Endothelial cell of umbilical vein (primary cell): Measurements from ENCODE around the gene FOXL2NB. TPM values are rescaled to one million over a fixed set of nuclear protein-coding genes. Genes with fewer than 3 reads are reported as not detected.
A peak's percentile ranks its signal among the peaks of the same experiment; 100 is the strongest.

Experiments
- BruUV-seq: library from RNA; stranded (reverse); fragments of 400-500 nt; replicated peaks from 2 replicates; lab custom pipeline; 2021; lab: Mats Ljungman, UMichigan
- CTCF ChIA-PET: fragments of 300-600, 350-600 bp; sonication (Branson Sonifier 250); formaldehyde crosslinking; loops from one replicate; lab custom pipeline; 2021; ENCODE audit warnings: antibody characterized with exemption, inconsistent platforms; lab: Charles Lee
- POLR2A ChIA-PET: fragments of 300-600, 350-600 bp; sonication (Branson Sonifier 250); formaldehyde crosslinking; loops from one replicate; lab custom pipeline; 2021; ENCODE audit warnings: antibody characterized with exemption, inconsistent platforms; lab: Charles Lee
- DNase-seq: peaks from one replicate; pipeline ENCODE4 v3.0.0-alpha.2; 2011; ENCODE audit warnings: low read depth, low spot score
- FAIRE-seq: peaks from 2 replicates; lab custom pipeline; 2011; peaks lifted over from hg19 to GRCh38; lab: Jason Lieb, UNC
- H2AFZ ChIP-seq: 2 replicates; pipeline ENCODE4 v1.6.0; 2012; ENCODE audit warnings: low read depth, low read length, control low read depth, inconsistent platforms
- H3K27ac ChIP-seq: 2 replicates; pipeline ENCODE4 v1.5.1; 2011; ENCODE audit warnings: low read depth, mild to moderate bottlenecking, control low read depth, low read length, moderate library complexity; ENCODE audit not compliant: insufficient read depth
- H3K27me3 ChIP-seq, 2 experiments: 2 replicates each; pipeline versions ENCODE4 v1.6.0 to v1.6.1; 2011; ENCODE audit warnings: low read length in 2 of 2, mixed read lengths in 1 of 2; ENCODE audit not compliant: control insufficient read depth in 2 of 2, insufficient read depth in 2 of 2
- H3K36me3 ChIP-seq, 2 experiments: 2 replicates in 1 of 2; 3 replicates in 1 of 2; pipeline ENCODE4 v1.5.1; 2011; ENCODE audit warnings: low read length in 2 of 2, mild to moderate bottlenecking in 1 of 2, moderate library complexity in 1 of 2; ENCODE audit not compliant: control insufficient read depth in 2 of 2, insufficient read depth in 2 of 2; ENCODE audit errors: extremely low read depth in 1 of 2
- H3K4me1 ChIP-seq: 3 replicates; pipeline ENCODE4 v1.5.1; 2011; ENCODE audit warnings: mild to moderate bottlenecking, low read length; ENCODE audit not compliant: control insufficient read depth, insufficient read depth; ENCODE audit errors: extremely low read depth
- H3K4me2 ChIP-seq: 2 replicates; pipeline ENCODE4 v1.6.1; 2011; ENCODE audit warnings: low read length, control low read depth, mixed read lengths; ENCODE audit not compliant: insufficient read depth
- H3K4me3 ChIP-seq, 3 experiments: fragments of 200-600 bp in 1 of 3; sonication (generic), shearing (Covaris generic) in 1 of 3; replicated peaks in 1 of 3; 2 replicates each; pipeline ENCODE4 v1.5.1; 2011 to 2016; ENCODE audit warnings: control low read depth in 3 of 3, low read length in 3 of 3, mild to moderate bottlenecking in 2 of 3, inconsistent platforms in 1 of 3, low read depth in 1 of 3, moderate library complexity in 1 of 3; ENCODE audit not compliant: insufficient read depth in 1 of 3
- H3K79me2 ChIP-seq: 2 replicates; pipeline ENCODE4 v1.6.0; 2012; ENCODE audit warnings: low read length, inconsistent platforms; ENCODE audit not compliant: control insufficient read depth, insufficient read depth
- H3K9ac ChIP-seq: replicated peaks from 2 replicates; pipeline ENCODE3; 2011; ENCODE audit warnings: low read length, control low read depth; ENCODE audit not compliant: insufficient read depth; ENCODE audit errors: extremely low read depth
- H3K9me1 ChIP-seq: replicated peaks from 3 replicates; pipeline ENCODE4 v1.6.0; 2011; ENCODE audit warnings: mild to moderate bottlenecking, low read length; ENCODE audit not compliant: control insufficient read depth, insufficient read depth; ENCODE audit errors: extremely low read depth
- H3K9me3 ChIP-seq: replicated peaks from 2 replicates; pipeline ENCODE4 v1.5.1; 2012; ENCODE audit warnings: low read length, inconsistent platforms; ENCODE audit not compliant: control insufficient read depth, insufficient read depth
- H4K20me1 ChIP-seq: replicated peaks from 2 replicates; pipeline ENCODE3; 2011; ENCODE audit warnings: mild to moderate bottlenecking, low read length; ENCODE audit not compliant: control insufficient read depth, insufficient read depth; ENCODE audit errors: extremely low read depth
- CTCF ChIP-seq, 2 donors: IDR thresholded peaks; 1 replicate in 1 of 2; 2 replicates in 1 of 2; pipeline ENCODE4 v1.5.1; 2011; ENCODE audit warnings: low read length in 2 of 2, mild to moderate bottlenecking in 2 of 2, moderate library complexity in 2 of 2, control low read depth in 1 of 2, inconsistent platforms in 1 of 2, low read depth in 1 of 2; ENCODE audit not compliant: insufficient read depth in 1 of 2; ENCODE audit errors: extremely low read depth in 1 of 2
- EZH2 ChIP-seq: IDR thresholded peaks from 2 replicates; pipeline ENCODE4 v1.6.1; 2012; ENCODE audit warnings: borderline replicate concordance, low read depth, mild to moderate bottlenecking, moderate library complexity, low read length, inconsistent platforms; ENCODE audit not compliant: severe bottlenecking
- FOS ChIP-seq: IDR thresholded peaks from 2 replicates; pipeline ENCODE4 v1.6.1; 2011; ENCODE audit warnings: mild to moderate bottlenecking, low read length, moderate library complexity, borderline replicate concordance; ENCODE audit not compliant: insufficient read depth
- GATA2 ChIP-seq: IDR thresholded peaks from 2 replicates; pipeline ENCODE4 v1.7.0; 2011; ENCODE audit warnings: low read depth, mild to moderate bottlenecking, moderate library complexity, mixed read lengths, low read length; ENCODE audit not compliant: insufficient read length, insufficient read depth
- JUN ChIP-seq: IDR thresholded peaks from 2 replicates; pipeline ENCODE4 v1.6.1; 2011; ENCODE audit warnings: borderline replicate concordance, low read depth; ENCODE audit not compliant: insufficient read length, insufficient read depth
- MAX ChIP-seq: IDR thresholded peaks from 2 replicates; pipeline ENCODE4 v1.6.1; 2011; ENCODE audit not compliant: insufficient read depth, insufficient read length
- MYC ChIP-seq: IDR thresholded peaks from one replicate; pipeline ENCODE4 v1.6.1; 2011; ENCODE audit warnings: mild to moderate bottlenecking, low read depth, low read length
- POLR2A ChIP-seq: IDR thresholded peaks from 2 replicates; pipeline ENCODE4 v1.6.1; 2012; ENCODE audit warnings: low read depth, mild to moderate bottlenecking, control low read depth, low read length
- POLR2AphosphoS5 ChIP-seq: IDR thresholded peaks from 2 replicates; pipeline ENCODE4 v1.6.1; 2012; ENCODE audit warnings: low read depth, mild to moderate bottlenecking, control low read depth, low read length, moderate library complexity; ENCODE audit not compliant: insufficient read depth
- dilution Hi-C: fragments of 300-500 bp; cut with MboI; formaldehyde crosslinking; loops from one replicate; pipeline ENCODE4 v1.15.0; 2019; ENCODE audit warnings: low sequenced_read_pairs; ENCODE audit not compliant: extremely low pct_ligation_motif_present
- intact Hi-C: fragments of 100-400 bp; cut with micrococcal nuclease; formaldehyde crosslinking; loops from one replicate; pipeline ENCODE4 v1.10.0; 2022
- polyA plus RNA-seq, 4 experiments: library from polyadenylated mRNA; depleted of rRNA in 3 of 4; stranded (reverse) in 3 of 4; unstranded in 1 of 4; fragments of >200 nt; gene quantifications; 2 replicates each; pipeline versions ENCODE4 v1.2.1 to v1.2.3, GENCODE V29; 2011 to 2012; ENCODE audit warnings: missing spikeins in 1 of 4
- total RNA-seq: library from RNA; stranded (reverse); gene quantifications from 2 replicates; pipeline ENCODE4 v1.2.3, GENCODE V29; 2021

Gene FOXL2NB
- total and polyA plus RNA-seq, 2 donors (not counting 3 experiments of a cell fraction or from before 2014, with no cell fraction given): 0.01 TPM; not detected in 1

GRCh38 chr3:138935863-138936740 is 10.9 kb upstream of the FOXL2NB start:
- no TSS peak for BruUV-seq
- ChIA-PET CTCF (interaction anchor here (0.6 to 3.8 kb wide), 60 partner anchors 9 to 778 kb away, joined by 3 to 63 read pairs (median 4); partner anchors contain the start of genes CEP70, ESYT3, FAIM and FOXL2), POLR2A (no interaction called here)
- TF ChIP-seq JUN: no peak
- TF ChIP-seq CTCF (IDR thresholded peaks at IDR 0.05; ENCODE audit: extremely low read depth in 1 of 2, insufficient read depth in 1 of 2, low read depth in 1 of 2, low read length in 2 of 2): peak; percentile 84 to 94
- TF ChIP-seq MAX: peak; percentile 36
- TF ChIP-seq EZH2: no peak
- TF ChIP-seq POLR2AphosphoS5: no peak
- TF ChIP-seq POLR2A: no peak
- no peak for TF ChIP-seq FOS
- no peak for TF ChIP-seq GATA2
- no peak for TF ChIP-seq MYC
- no peak overlapping the region for H3K27ac ChIP-seq
- peaks cover 7% of the 10 kb centered on the region for H3K4me1 ChIP-seq
- H2AFZ ChIP-seq: peak overlapping the region; percentile 12
- no peaks in the 10 kb centered on the region for H3K9me1 ChIP-seq
- no peaks in the 10 kb centered on the region for H3K36me3 ChIP-seq
- dilution Hi-C loops: no loop called here
- peaks cover 54 to 66% of the 10 kb centered on the region in 2 experiments for H3K27me3 ChIP-seq
- no peaks in the 10 kb centered on the region for H3K79me2 ChIP-seq
- peak overlapping the region in 2 of 3 experiments; percentile 0 to 25 for H3K4me3 ChIP-seq
- H3K9me3 ChIP-seq: no peaks in the 10 kb centered on the region
- no peak overlapping the region for H3K9ac ChIP-seq
- FAIRE-seq (peak; percentile 15), DNase-seq (peak; percentile 59)
- H3K4me2 ChIP-seq: peak overlapping the region; percentile 36
- intact Hi-C loops: loop anchor here (1.0 to 5.0 kb wide), 3 partner anchors 342 to 459 kb away; partner anchors contain the start of gene CEP70
- H4K20me1 ChIP-seq: no peaks in the 10 kb centered on the region
